Naive thymus-derived CD8-positive, alpha-beta T cell (primary cell): ENCODE measurements around the gene ARHGEF12. TPM values are rescaled to one million over a fixed set of nuclear protein-coding genes. Genes with fewer than 3 reads are reported as not detected.
A peak's percentile ranks its signal among the peaks of the same experiment; 100 is the strongest.

Source experiments
- ATAC-seq, 2 donors: fragments of 150-1000 bp; cut with Tn5 transposase in 1 of 2; sonication (Bioruptor Pico), chemical (Tn5 transposase) in 1 of 2; 1 replicate in 1 of 2; 2 replicates in 1 of 2; pipeline ENCODE4 v1.10.0; 2021; ENCODE audit warnings: mild to moderate bottlenecking in 2 of 2, moderate library complexity in 2 of 2
- POLR2A ChIA-PET: fragments of 350-600 bp; sonication (Branson Sonifier 250); formaldehyde crosslinking; loops from one replicate; lab custom pipeline; 2021; ENCODE audit warnings: antibody characterized with exemption; lab: Charles Lee
- DNase-seq, 10 donors: peaks; one replicate each; pipeline versions ENCODE4 v3.0.0 to v3.0.0-alpha.2; 2020 to 2022
- H3K27ac Mint-ChIP-seq, 10 donors: one replicate each; pipeline ENCODE4 v1.8.0; 2020 to 2022; ENCODE audit warnings: mild to moderate bottlenecking in 10 of 10, mixed read lengths in 10 of 10, moderate library complexity in 4 of 10, inconsistent platforms in 1 of 10
- H3K27me3 Mint-ChIP-seq, 5 donors: one replicate each; pipeline ENCODE4 v1.8.0; 2021 to 2022; ENCODE audit warnings: mixed read lengths in 5 of 5
- H3K36me3 Mint-ChIP-seq, 3 donors: one replicate each; pipeline ENCODE4 v1.8.0; 2020 to 2022; ENCODE audit warnings: mixed read lengths in 3 of 3, mild to moderate bottlenecking in 2 of 3, inconsistent platforms in 1 of 3
- H3K4me1 Mint-ChIP-seq, 4 donors: one replicate each; pipeline ENCODE4 v1.8.0; 2021 to 2022; ENCODE audit warnings: mixed read lengths in 4 of 4
- H3K4me3 Mint-ChIP-seq, 10 donors: one replicate each; pipeline ENCODE4 v1.8.0; 2020 to 2022; ENCODE audit warnings: mild to moderate bottlenecking in 10 of 10, mixed read lengths in 10 of 10, moderate library complexity in 6 of 10, inconsistent platforms in 1 of 10
- H3K9me3 Mint-ChIP-seq, 9 donors: one replicate each; pipeline ENCODE4 v1.8.0; 2020 to 2022; ENCODE audit warnings: mixed read lengths in 9 of 9, mild to moderate bottlenecking in 3 of 9, inconsistent platforms in 1 of 9, moderate library complexity in 1 of 9
- polyA plus RNA-seq, 3 donors: library from polyadenylated mRNA; unstranded; fragments of 300-500 nt; fragmentation: Illumina TruSeq; gene quantifications; one replicate each; pipeline ENCODE4 v1.2.3, GENCODE V29; 2021
- total RNA-seq, 8 experiments: library from RNA in 2 of 8; stranded (reverse) in 2 of 8; gene quantifications; one replicate each; pipeline ENCODE4 v1.2.3 and lab custom pipeline; 2021 to 2026

The ARHGEF12 gene
- total and polyA plus RNA-seq, 5 experiments from 2014 or later = 0.76 to 5.4 (median 1.4) TPM

DNA sequence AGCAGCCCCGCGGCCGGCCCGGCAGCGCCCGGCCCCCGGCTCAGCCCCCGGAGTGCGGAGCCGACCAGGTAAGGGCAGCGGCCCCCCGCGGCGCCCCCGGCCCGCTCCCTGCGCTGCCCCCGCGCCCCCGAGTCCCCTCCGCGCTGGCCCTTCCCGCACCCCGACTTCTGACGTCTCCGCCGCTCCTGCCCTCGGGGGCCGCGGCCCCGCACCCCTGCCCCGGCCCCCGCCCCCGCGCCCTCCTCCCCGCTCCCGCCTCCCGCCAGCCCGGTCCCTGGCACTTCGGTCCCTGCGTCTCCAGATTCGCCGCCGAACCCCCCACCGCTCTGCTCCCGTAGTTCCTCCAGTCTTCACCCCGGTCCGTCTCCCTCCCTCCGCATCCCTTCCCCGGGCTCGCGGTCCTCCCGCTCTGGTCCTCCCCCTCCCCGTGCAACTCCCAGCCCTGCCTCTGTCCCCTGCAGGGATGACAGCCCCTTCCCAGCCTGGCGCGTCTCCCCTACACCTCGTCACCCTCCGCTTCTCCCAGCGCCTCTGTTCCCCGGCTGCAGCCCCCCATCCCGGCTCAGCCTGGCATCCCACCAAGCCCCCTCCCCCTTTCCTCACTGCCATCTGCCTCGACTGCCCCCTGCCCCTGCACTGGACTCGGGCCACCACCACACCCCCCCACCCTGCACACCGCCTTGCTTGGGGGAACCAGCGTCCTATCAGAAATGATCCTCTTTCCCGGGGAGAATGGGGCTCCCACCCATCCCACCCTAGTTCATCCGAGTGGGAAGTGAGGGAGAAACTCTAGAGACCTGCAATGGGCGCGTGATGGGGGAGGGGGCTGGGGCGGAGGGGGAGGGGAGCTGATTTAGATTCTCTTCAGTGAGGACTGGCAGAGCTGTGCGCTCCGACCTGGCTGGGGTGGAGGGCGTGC, 175.9 kb downstream of the ARHGEF12 start:
- Mint-ChIP-seq H3K4me3 (peak overlapping the region in 7 of 10 donors; percentile 24 to 70 (median 46)), H3K9me3 (peaks cover 0 to 2% (median 0%) of the 10 kb centered on the region in 9 donors), H3K27me3 (peaks cover 49 to 90% (median 65%) of the 10 kb centered on the region in 5 donors), H3K36me3 (no peaks in the 10 kb centered on the region), H3K27ac (no peak overlapping the region), H3K4me1 (peaks cover 3 to 6% (median 4%) of the 10 kb centered on the region in 4 donors)
- DNase-seq = no peak
- POLR2A ChIA-PET = no interaction called here
- ATAC-seq = no peak

DNA sequence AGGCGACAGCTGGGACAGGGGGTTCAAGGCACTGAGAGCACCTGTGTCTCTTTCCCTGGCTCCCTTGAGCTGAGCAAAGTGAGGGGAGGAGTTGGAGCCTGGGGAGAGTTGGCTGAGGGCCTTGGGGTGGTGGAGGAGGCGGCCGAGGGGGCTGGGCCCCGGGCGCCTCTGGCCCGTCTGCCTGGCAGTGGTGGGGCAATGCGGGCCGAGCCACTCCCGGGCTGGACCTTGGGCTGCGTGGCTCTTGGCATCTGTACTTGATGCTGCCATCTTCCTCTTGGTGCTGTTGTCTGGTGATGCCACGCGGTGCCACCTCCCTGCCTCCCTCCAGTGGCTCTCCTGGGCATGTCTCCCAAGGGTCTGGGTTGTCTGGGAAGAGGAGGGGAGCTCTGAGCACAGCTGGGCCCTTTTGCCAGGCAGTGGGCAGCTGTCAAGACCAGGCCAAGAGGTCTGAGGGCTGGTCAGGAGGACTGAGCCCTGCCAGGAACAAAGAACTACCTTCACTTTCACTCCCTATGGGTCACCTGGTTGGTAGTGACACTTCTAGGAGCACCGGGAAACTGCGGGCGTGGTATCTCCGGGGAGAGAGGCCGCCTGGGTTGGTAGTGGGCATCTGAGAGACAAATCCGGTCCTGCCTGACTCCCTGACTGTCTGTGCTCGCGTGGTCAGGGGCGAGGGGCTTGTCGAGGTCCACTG, 176.7 kb downstream of the ARHGEF12 start:
- no peak for DNase-seq
- H3K27ac Mint-ChIP-seq = peak overlapping the region in 1 of 10 donors; percentile 27
- no peak for ATAC-seq
- peaks cover 49 to 93% (median 68%) of the 10 kb centered on the region in 5 donors for H3K27me3 Mint-ChIP-seq
- POLR2A ChIA-PET = no interaction called here
- H3K4me1 Mint-ChIP-seq = peaks cover 3 to 6% (median 4%) of the 10 kb centered on the region in 4 donors
- H3K9me3 Mint-ChIP-seq = peaks cover 0 to 2% (median 0%) of the 10 kb centered on the region in 9 donors
- H3K36me3 Mint-ChIP-seq = no peaks in the 10 kb centered on the region
- peak overlapping the region in 8 of 10 donors; percentile 23 to 70 (median 43) for H3K4me3 Mint-ChIP-seq

DNA sequence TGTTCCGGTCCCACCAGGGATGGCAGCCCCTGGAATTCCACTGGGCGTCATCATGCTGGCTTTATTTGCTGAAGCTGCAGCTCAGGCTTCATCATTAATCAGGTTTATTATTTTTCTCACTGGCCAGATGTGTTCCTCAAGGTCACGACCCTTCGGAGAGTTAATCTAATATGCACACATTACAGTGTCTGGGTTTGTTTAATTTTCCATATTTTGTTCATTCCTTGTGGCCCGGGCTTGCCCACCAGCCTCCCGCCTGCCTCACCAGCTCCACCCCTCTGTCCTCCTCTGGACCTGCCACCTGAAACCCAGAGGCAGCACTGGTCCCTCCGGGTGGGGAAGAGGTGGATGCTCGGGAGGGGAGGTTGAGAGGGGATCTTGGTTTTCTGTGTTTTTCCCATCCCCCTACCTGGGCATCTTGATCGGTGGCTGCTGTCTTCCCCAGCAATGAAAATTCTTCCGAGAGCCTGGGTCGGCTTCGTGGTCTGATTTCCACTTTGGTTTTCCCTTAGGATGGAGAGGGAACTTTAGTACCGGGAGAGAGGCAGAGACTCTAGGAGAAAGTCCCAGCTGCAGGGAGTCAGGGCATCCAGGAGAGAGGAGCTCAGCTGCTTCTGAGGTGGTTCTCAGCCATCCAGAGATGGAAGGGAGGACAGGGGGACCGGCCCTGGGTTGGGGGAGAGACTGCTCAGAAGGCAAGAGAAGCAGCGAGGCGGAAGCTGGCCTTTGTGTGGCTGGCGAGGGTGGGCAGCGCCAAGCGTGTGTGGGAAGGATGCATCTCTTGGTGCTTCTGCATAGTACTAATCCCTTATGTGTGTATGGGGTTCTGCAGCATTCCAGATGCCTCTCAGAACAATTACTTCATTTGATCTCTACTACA, 177.5 kb downstream of the ARHGEF12 start:
- Mint-ChIP-seq H3K27me3 (peaks cover 44 to 88% (median 65%) of the 10 kb centered on the region in 5 donors), H3K4me1 (peaks cover 3 to 6% (median 4%) of the 10 kb centered on the region in 4 donors), H3K9me3 (peaks cover 0 to 2% (median 0%) of the 10 kb centered on the region in 9 donors), H3K27ac (no peak overlapping the region), H3K4me3 (peak overlapping the region in 7 of 10 donors; percentile 36 to 62 (median 50)), H3K36me3 (no peaks in the 10 kb centered on the region)
- DNase-seq (no peak), ATAC-seq (no peak)
- POLR2A ChIA-PET = no interaction called here

DNA sequence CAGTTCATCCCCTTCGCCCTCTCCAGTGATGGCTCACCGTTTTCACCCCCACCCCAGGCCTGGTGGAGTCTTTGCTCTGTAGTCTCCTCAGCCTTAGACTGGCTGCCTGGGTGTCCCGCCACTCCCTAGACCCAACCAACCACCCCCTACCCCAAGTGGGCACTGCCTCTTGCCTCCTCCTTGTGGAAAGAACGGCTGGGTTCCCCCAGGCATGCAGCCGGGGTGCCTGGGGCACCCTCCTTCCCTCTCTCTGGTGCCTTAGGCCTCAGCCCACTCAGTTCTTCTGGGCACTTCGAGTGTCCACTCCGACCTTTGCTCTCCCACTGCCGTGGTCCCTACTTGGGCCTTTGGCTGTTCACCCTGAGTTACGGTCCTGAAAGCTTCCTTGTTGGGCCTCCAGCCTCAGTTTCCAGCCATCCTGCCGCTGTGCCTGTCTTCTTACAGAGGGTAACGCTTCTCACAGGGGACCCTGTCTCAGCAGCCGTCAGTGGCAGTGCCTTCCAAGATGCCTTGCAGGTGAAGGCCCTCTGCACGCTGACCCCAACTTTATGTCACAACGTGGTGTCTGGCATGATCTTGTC, 178.4 kb downstream of the ARHGEF12 start:
- no peak for ATAC-seq

DNA sequence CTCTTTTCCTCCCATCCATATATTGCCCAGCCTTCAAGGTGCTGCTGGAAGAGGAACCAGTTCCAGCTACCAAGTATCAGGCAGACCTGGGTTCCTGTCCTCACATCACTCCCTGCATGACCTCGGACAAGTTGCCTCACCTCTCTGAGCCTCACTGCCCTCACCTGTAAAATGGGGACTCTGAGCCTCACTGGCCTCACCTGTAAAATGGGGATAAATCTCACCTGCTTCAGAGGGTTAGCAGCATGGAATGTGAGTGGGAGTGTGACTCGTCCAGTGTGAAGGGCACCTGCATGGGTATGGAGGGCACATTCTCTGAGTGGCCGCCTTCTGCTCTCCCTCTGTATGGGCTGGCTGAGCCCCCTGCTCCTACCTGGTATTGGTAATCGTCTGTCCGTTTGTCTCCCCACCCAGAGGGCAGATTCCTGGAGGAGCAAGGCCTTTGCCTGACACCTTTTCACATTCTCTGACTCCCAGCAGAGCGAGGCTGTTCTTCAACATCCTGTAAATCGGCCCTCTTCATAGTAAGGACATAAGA, 179.0 kb downstream of the ARHGEF12 start:
- Mint-ChIP-seq H3K27me3 (peaks cover 35 to 73% (median 53%) of the 10 kb centered on the region in 5 donors), H3K36me3 (no peaks in the 10 kb centered on the region)

More for the DNA sequence above, 178.4 kb downstream of the ARHGEF12 start:
- POLR2A ChIA-PET = no interaction called here
- Mint-ChIP-seq H3K27me3 (peaks cover 39 to 79% (median 57%) of the 10 kb centered on the region in 5 donors), H3K4me3 (peak overlapping the region in 3 of 10 donors; percentile 7 to 78 (median 48)), H3K9me3 (no peaks in the 10 kb centered on the region), H3K27ac (peak overlapping the region in 2 of 10 donors; percentile 36 to 67), H3K36me3 (no peaks in the 10 kb centered on the region), H3K4me1 (peaks cover 3 to 6% (median 4%) of the 10 kb centered on the region in 4 donors)
- no peak for DNase-seq

DNA sequence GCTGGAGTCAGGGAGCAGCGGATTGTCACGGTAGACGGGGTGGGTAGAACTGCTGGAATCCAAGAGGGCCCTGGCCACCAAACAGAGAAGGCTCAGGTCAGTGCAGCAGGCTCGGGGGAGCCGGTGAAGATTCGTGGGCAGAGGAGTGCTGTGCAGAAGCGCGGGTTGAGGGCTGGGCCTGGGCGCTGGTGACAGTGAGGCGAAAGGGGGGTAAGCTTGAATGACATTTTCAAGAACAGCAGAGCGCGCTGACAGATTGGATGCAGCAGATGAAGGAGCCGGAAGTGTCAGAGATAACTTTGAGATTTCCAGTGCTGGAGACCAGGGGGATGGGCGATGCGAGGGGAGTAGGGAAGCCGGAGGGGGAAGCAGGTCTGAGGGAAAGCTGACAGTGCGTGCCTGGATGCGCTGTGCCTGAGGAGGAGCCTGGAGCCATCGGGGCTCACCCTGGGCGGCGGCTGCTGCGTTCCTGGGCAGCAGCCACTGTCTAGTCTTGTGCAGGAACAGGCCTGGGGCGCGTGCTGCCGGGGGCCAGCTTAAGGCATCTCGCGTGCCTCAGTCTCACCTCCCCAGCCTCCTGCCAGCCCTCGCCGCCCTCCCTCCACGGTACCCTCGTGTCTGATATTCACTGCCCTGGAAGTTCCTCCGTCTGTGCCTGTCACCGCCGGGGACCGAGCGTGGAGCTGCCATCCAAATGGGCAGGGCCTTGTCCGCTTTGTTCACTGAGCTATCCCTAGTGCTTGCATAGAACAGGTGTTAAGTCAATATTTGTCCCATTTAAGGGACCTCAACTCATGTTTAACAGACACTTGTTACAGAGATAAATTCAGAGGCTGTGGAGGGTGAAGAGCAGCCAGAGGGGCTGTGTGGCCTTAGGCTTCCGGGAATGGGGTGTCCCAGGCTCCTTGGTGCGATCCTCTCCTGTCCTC, 180.5 kb downstream of the ARHGEF12 start:
- Mint-ChIP-seq H3K4me1 (peaks cover 0 to 6% (median under 1%) of the 10 kb centered on the region in 4 donors), H3K27ac (peak overlapping the region in 1 of 10 donors; percentile 10), H3K36me3 (no peaks in the 10 kb centered on the region), H3K9me3 (no peaks in the 10 kb centered on the region), H3K27me3 (peaks cover 29 to 66% (median 48%) of the 10 kb centered on the region in 5 donors), H3K4me3 (no peak overlapping the region)
- POLR2A ChIA-PET = no interaction called here
- DNase-seq = no peak
- no peak for ATAC-seq

More for the DNA sequence above, 179.0 kb downstream of the ARHGEF12 start:
- peaks cover 3 to 6% (median 4%) of the 10 kb centered on the region in 4 donors for H3K4me1 Mint-ChIP-seq
- POLR2A ChIA-PET = no interaction called here
- H3K4me3 Mint-ChIP-seq = peak overlapping the region in 1 of 10 donors; percentile 26
- H3K27ac Mint-ChIP-seq = peak overlapping the region in 1 of 10 donors; percentile 67
- ATAC-seq (no peak), DNase-seq (no peak)
- H3K9me3 Mint-ChIP-seq = no peaks in the 10 kb centered on the region

DNA sequence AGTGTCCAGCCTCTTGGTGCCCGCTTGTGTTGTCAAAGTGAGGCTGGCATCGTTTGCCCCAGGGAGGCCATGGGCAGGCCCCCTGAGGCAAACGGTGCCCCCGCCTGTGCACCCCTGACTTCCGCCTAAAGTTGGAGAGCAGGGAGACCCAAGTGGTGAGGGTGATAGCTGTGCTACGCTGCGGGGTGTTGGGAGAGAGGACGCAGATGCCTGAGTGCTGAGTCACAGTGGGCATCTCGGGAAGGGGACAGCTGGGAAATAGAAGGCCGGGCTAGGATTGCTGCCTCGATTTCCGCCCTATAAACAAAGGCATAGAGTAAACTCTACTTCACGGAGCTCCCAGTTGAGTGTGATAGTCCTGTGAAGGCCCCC, 181.2 kb downstream of the ARHGEF12 start:
- Mint-ChIP-seq H3K27ac (peak overlapping the region in 1 of 10 donors; percentile 50), H3K4me1 (peaks cover 0 to 6% (median under 1%) of the 10 kb centered on the region in 4 donors), H3K36me3 (no peaks in the 10 kb centered on the region), H3K27me3 (peaks cover 32 to 70% (median 51%) of the 10 kb centered on the region in 5 donors), H3K9me3 (no peaks in the 10 kb centered on the region), H3K4me3 (no peak overlapping the region)
- DNase-seq = no peak
- no peak for ATAC-seq
- POLR2A ChIA-PET = no interaction called here

DNA sequence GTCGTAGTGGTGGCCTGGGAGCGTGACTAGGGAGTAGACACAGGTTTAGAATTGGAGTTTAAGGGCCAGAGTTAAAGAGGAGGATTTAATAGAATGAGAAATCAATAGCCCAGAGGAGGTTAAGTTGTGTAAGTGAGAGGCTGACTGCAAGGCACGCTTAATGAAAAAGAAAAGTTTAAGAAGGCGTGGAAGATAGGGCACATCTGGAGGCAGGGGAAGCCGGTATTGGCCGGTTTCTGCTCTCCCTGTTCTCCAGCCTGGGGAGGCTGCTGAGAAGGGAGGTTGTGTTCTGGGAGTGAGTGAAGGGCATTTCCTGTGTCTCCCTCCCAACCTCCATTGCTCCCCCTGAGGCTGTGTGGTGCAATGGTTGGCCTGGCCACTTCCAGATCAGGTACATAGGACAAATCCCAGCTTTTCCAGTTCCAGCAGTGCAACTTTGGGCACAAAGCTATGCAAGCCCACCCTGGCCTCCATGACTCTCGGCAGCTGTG, 181.6 kb downstream of the ARHGEF12 start:
- Mint-ChIP-seq H3K27ac (no peak overlapping the region), H3K27me3 (peaks cover 30 to 70% (median 52%) of the 10 kb centered on the region in 5 donors), H3K4me3 (no peak overlapping the region), H3K4me1 (peaks cover 0 to 6% (median under 1%) of the 10 kb centered on the region in 4 donors), H3K36me3 (no peaks in the 10 kb centered on the region), H3K9me3 (peaks cover 0 to under 1% (median 0%) of the 10 kb centered on the region in 9 donors)
- POLR2A ChIA-PET = no interaction called here
- ATAC-seq = no peak
- no peak for DNase-seq

DNA sequence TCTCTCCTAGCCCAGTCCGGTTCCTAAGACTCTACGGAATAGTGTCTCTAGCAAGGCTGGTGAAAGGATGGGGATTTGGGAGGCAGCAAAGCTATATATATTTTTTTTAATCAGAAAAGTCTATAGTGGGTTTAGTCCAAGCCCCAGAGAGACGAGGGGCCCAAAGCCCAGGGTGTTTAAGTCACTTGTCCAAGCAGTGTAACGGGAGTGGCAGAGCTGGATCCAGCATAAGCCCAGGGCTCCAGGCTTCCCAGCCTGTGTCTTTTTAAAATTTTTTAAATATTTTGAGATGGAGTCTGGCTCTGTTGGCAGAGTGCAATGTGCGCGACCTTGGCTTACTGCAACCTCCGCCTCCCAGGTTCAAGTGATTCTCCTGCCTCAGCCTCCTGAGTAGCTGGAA, 182.1 kb downstream of the ARHGEF12 start:
- POLR2A ChIA-PET = no interaction called here
- peaks cover 0 to 2% (median 0%) of the 10 kb centered on the region in 9 donors for H3K9me3 Mint-ChIP-seq
- ATAC-seq (no peak), DNase-seq (no peak)
- H3K27ac Mint-ChIP-seq = no peak overlapping the region
- H3K4me3 Mint-ChIP-seq = no peak overlapping the region
- H3K4me1 Mint-ChIP-seq = peaks cover 0 to 6% (median 0%) of the 10 kb centered on the region in 4 donors
- H3K27me3 Mint-ChIP-seq = peaks cover 27 to 68% (median 50%) of the 10 kb centered on the region in 5 donors
- no peaks in the 10 kb centered on the region for H3K36me3 Mint-ChIP-seq

DNA sequence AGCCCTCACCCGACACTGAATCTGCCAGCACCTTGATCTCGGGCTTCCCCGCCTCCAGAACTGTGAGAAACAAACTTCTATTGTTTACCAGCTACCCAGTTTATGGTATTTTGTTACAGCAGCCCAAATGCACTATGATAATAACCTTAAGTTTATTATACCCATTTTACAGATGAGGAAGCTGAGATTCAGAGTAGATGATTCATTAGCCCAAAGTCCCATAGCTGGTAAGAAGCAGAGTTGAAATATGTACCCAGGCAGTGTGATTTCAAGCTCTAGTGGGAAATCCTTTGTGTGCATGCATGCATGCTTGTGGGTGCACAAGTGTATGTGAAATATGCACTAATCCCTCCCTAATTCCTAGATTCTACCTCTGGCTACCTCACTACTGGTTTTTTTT, 183.3 kb downstream of the ARHGEF12 start:
- DNase-seq (no peak), ATAC-seq (no peak)
- peaks cover 19 to 63% (median 48%) of the 10 kb centered on the region in 5 donors for H3K27me3 Mint-ChIP-seq
- H3K4me1 Mint-ChIP-seq = peaks cover 0 to 6% (median 0%) of the 10 kb centered on the region in 4 donors
- H3K27ac Mint-ChIP-seq = no peak overlapping the region
- peaks cover 0 to 2% (median 0%) of the 10 kb centered on the region in 9 donors for H3K9me3 Mint-ChIP-seq
- POLR2A ChIA-PET = no interaction called here
- peak overlapping the region in 1 of 10 donors; percentile 2 for H3K4me3 Mint-ChIP-seq
- H3K36me3 Mint-ChIP-seq = no peaks in the 10 kb centered on the region
